Stimulated activated effector memory CD8-positive, alpha-beta T cell treated with anti-CD3 and anti-CD28 coated beads, Interleukin-12 subunit alpha, Interleukin-12 subunit beta, amount 100 ng/mL, for 72 hours (primary cell): Measurements from ENCODE around the gene PDLIM7.
"Not testable (repeated sequence)": the region's sequence is repeated elsewhere in the genome, so short reads cannot be mapped to it uniquely, and the experiment has no call there.

Experiments
- ATAC-seq: fragments of 150-1000 bp; cut with Tn5 transposase; 2 replicates; pipeline ENCODE4 v1.10.0; 2021
- DNase-seq, 2 donors: peaks; one replicate each; pipeline ENCODE4 v3.0.0; 2021 to 2022; ENCODE audit warnings: low spot score in 2 of 2
- H3K27ac Mint-ChIP-seq: one replicate; pipeline ENCODE4 v1.8.0; 2022; ENCODE audit warnings: mild to moderate bottlenecking, mixed read lengths
- H3K36me3 Mint-ChIP-seq: one replicate; pipeline ENCODE4 v1.8.0; 2022; ENCODE audit warnings: mild to moderate bottlenecking, mixed read lengths
- H3K4me1 Mint-ChIP-seq: one replicate; pipeline ENCODE4 v1.8.0; 2022; ENCODE audit warnings: mixed read lengths
- H3K4me3 Mint-ChIP-seq: one replicate; pipeline ENCODE4 v1.8.0; 2022; ENCODE audit warnings: mild to moderate bottlenecking, mixed read lengths
- H3K9me3 Mint-ChIP-seq: one replicate; pipeline ENCODE4 v1.8.0; 2022; ENCODE audit warnings: mixed read lengths

PDLIM7 gene

GRCh38 chr5:177491983-177492746 lies 5.2 kb downstream of the PDLIM7 start:
- Mint-ChIP-seq H3K9me3 (no peaks in the 10 kb centered on the region), H3K36me3 (peaks cover 46% of the 10 kb centered on the region), H3K4me3 (no peak overlapping the region), H3K27ac (peak overlapping the region; percentile 54), H3K4me1 (peaks cover 44% of the 10 kb centered on the region)
- no peak for DNase-seq
- ATAC-seq: no peak

- Mint-ChIP-seq H3K9me3 (no peaks in the 10 kb centered on the region), H3K4me1 (peaks cover 43% of the 10 kb centered on the region), H3K4me3 (no peak overlapping the region), H3K36me3 (peaks cover 53% of the 10 kb centered on the region), H3K27ac (peak overlapping the region; percentile 67)
- no peak for DNase-seq
- peak; percentile 29 for ATAC-seq
Measured at GRCh38 chr5:177491429-177491945, 5.9 kb downstream of the PDLIM7 start.

GRCh38 chr5:177490992-177491391 lies 6.4 kb downstream of the PDLIM7 start:
- no peak for DNase-seq
- peaks cover 38% of the 10 kb centered on the region for H3K4me1 Mint-ChIP-seq
- peaks cover 58% of the 10 kb centered on the region for H3K36me3 Mint-ChIP-seq
- H3K27ac Mint-ChIP-seq: peak overlapping the region; percentile 67
- no peak overlapping the region for H3K4me3 Mint-ChIP-seq
- ATAC-seq: no peak
- H3K9me3 Mint-ChIP-seq: no peaks in the 10 kb centered on the region

- Mint-ChIP-seq H3K27ac (peak overlapping the region; percentile 67), H3K4me1 (peaks cover 35% of the 10 kb centered on the region), H3K4me3 (no peak overlapping the region), H3K9me3 (no peaks in the 10 kb centered on the region), H3K36me3 (peaks cover 61% of the 10 kb centered on the region)
- DNase-seq: no peak
- no peak for ATAC-seq
Measured at GRCh38 chr5:177490311-177490991, 7.0 kb downstream of the PDLIM7 start.

GRCh38 chr5:177489119-177489716 lies 8.2 kb downstream of the PDLIM7 start:
- no peak for DNase-seq
- no peak for ATAC-seq
- Mint-ChIP-seq H3K4me3 (no peak overlapping the region), H3K27ac (no peak overlapping the region), H3K36me3 (peaks cover 74% of the 10 kb centered on the region), H3K9me3 (no peaks in the 10 kb centered on the region), H3K4me1 (peaks cover 33% of the 10 kb centered on the region)

GRCh38 chr5:177487975-177488374 lies 9.4 kb downstream of the PDLIM7 start:
- no peaks in the 10 kb centered on the region for H3K9me3 Mint-ChIP-seq
- peaks cover 24% of the 10 kb centered on the region for H3K4me1 Mint-ChIP-seq
- DNase-seq (no peak), ATAC-seq (no peak)
- H3K36me3 Mint-ChIP-seq: peaks cover 74% of the 10 kb centered on the region
- no peak overlapping the region for H3K27ac Mint-ChIP-seq
- H3K4me3 Mint-ChIP-seq: no peak overlapping the region

GRCh38 chr5:177487144-177487543 lies 10.3 kb downstream of the PDLIM7 start:
- ATAC-seq (no peak), DNase-seq (no peak)
- no peak overlapping the region for H3K27ac Mint-ChIP-seq
- no peak overlapping the region for H3K4me3 Mint-ChIP-seq
- H3K4me1 Mint-ChIP-seq: peaks cover 19% of the 10 kb centered on the region
- H3K36me3 Mint-ChIP-seq: peaks cover 72% of the 10 kb centered on the region
- H3K9me3 Mint-ChIP-seq: no peaks in the 10 kb centered on the region

GRCh38 chr5:177486256-177486655 lies 11.1 kb downstream of the PDLIM7 start:
- no peak overlapping the region for H3K27ac Mint-ChIP-seq
- no peak for ATAC-seq
- DNase-seq: no peak
- H3K4me1 Mint-ChIP-seq: peaks cover 19% of the 10 kb centered on the region
- H3K4me3 Mint-ChIP-seq: no peak overlapping the region
- H3K36me3 Mint-ChIP-seq: peaks cover 69% of the 10 kb centered on the region
- no peaks in the 10 kb centered on the region for H3K9me3 Mint-ChIP-seq

GRCh38 chr5:177485753-177486152 lies 11.7 kb downstream of the PDLIM7 start:
- not testable (repeated sequence) for H3K27ac Mint-ChIP-seq, H3K4me3 Mint-ChIP-seq, ATAC-seq, DNase-seq, H3K9me3 Mint-ChIP-seq
- peaks cover 19% of the 10 kb centered on the region for H3K4me1 Mint-ChIP-seq
- peaks cover 64% of the 10 kb centered on the region for H3K36me3 Mint-ChIP-seq

- Mint-ChIP-seq H3K4me3 (no peak overlapping the region), H3K9me3 (no peaks in the 10 kb centered on the region), H3K27ac (peak overlapping the region; percentile 79), H3K4me1 (peaks cover 15% of the 10 kb centered on the region), H3K36me3 (peaks cover 57% of the 10 kb centered on the region)
- no peak for DNase-seq
- no peak for ATAC-seq
Measured at GRCh38 chr5:177484902-177485549, 12.4 kb downstream of the PDLIM7 start.

GRCh38 chr5:177483994-177484901 lies 13.2 kb downstream of the PDLIM7 start:
- DNase-seq (no peak), ATAC-seq (peak; percentile 3)
- H3K36me3 Mint-ChIP-seq: peaks cover 62% of the 10 kb centered on the region
- H3K27ac Mint-ChIP-seq: peak overlapping the region; percentile 79
- H3K9me3 Mint-ChIP-seq: no peaks in the 10 kb centered on the region
- H3K4me1 Mint-ChIP-seq: peaks cover 20% of the 10 kb centered on the region
- no peak overlapping the region for H3K4me3 Mint-ChIP-seq

GRCh38 chr5:177483042-177483441 lies 14.4 kb downstream of the PDLIM7 start:
- no peak overlapping the region for H3K4me3 Mint-ChIP-seq
- H3K36me3 Mint-ChIP-seq: peaks cover 60% of the 10 kb centered on the region
- peaks cover 29% of the 10 kb centered on the region for H3K4me1 Mint-ChIP-seq
- H3K27ac Mint-ChIP-seq: no peak overlapping the region
- H3K9me3 Mint-ChIP-seq: no peaks in the 10 kb centered on the region
- ATAC-seq (no peak), DNase-seq (no peak)

GRCh38 chr5:177482359-177482795 lies 15.0 kb downstream of the PDLIM7 start:
- Mint-ChIP-seq H3K4me3 (no peak overlapping the region), H3K4me1 (peaks cover 34% of the 10 kb centered on the region), H3K9me3 (no peaks in the 10 kb centered on the region), H3K36me3 (peaks cover 53% of the 10 kb centered on the region), H3K27ac (no peak overlapping the region)
- DNase-seq (no peak), ATAC-seq (no peak)

GRCh38 chr5:177479774-177480173 lies 17.6 kb downstream of the PDLIM7 start:
- no peaks in the 10 kb centered on the region for H3K9me3 Mint-ChIP-seq
- peaks cover 29% of the 10 kb centered on the region for H3K36me3 Mint-ChIP-seq
- no peak overlapping the region for H3K4me3 Mint-ChIP-seq
- ATAC-seq (no peak), DNase-seq (no peak)
- H3K27ac Mint-ChIP-seq: peak overlapping the region; percentile 98
- peaks cover 48% of the 10 kb centered on the region for H3K4me1 Mint-ChIP-seq
